Osteocyte (in vitro differentiated cells): Measurements from ENCODE around the gene GIPC3. TPM values are rescaled to one million over a fixed set of nuclear protein-coding genes. Genes with fewer than 3 reads are reported as not detected.

Experiments
- DNase-seq: peaks from one replicate; pipeline ENCODE4 v3.0.0; 2021; ENCODE audit warnings: mixed read lengths; ENCODE audit not compliant: unreplicated experiment; ENCODE audit errors: extremely low spot score
- H3K27ac Mint-ChIP-seq: one replicate; pipeline ENCODE4 v1.8.0; 2021; ENCODE audit warnings: mild to moderate bottlenecking, mixed read lengths; ENCODE audit not compliant: unreplicated experiment
- H3K27me3 Mint-ChIP-seq: one replicate; pipeline ENCODE4 v1.8.0; 2021; ENCODE audit warnings: mixed read lengths; ENCODE audit not compliant: unreplicated experiment
- H3K36me3 Mint-ChIP-seq: one replicate; pipeline ENCODE4 v1.8.0; 2021; ENCODE audit warnings: mixed read lengths; ENCODE audit not compliant: unreplicated experiment
- H3K4me1 Mint-ChIP-seq: one replicate; pipeline ENCODE4 v1.8.0; 2021; ENCODE audit warnings: mixed read lengths; ENCODE audit not compliant: unreplicated experiment
- H3K4me3 Mint-ChIP-seq: one replicate; pipeline ENCODE4 v1.8.0; 2021; ENCODE audit warnings: mild to moderate bottlenecking, moderate library complexity, mixed read lengths; ENCODE audit not compliant: unreplicated experiment
- H3K9me3 Mint-ChIP-seq: one replicate; pipeline ENCODE4 v1.8.0; 2021; ENCODE audit warnings: mixed read lengths; ENCODE audit not compliant: unreplicated experiment
- CTCF ChIP-seq: fragments of 200-600 bp; sonication (generic); IDR thresholded peaks from 2 replicates; pipeline ENCODE4 v1.5.0; 2021; ENCODE audit warnings: antibody characterized with exemption, mild to moderate bottlenecking, moderate library complexity
- total RNA-seq: library from RNA; stranded (reverse); gene quantifications from 2 replicates; pipeline ENCODE4 v1.2.1, GENCODE V29; 2021

The GIPC3 gene
- total RNA-seq, 1 donor from 2014 or later = 0.67 TPM

DNA sequence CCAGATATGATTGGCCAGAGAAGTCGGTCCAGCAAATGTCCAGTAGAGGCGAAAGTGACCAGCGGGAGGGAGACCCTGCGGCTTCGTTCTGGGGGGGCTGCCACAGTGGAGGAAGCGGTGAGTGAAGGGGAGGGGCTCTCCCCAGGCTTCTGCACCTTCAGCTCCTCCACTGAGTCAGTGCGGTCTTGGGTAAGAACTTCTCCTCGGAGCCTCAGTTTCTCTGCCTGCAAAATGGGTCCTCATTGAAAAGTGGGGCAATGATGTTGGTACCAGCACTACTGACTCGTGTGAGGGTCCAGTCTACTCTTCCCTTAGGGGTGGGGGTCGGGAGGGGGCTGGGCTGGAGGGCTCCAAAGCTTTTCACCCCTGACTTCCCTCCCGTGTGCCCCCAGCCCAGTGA lies 4.2 kb downstream of the GIPC3 start:
- no peak overlapping the region for H3K4me3 Mint-ChIP-seq

DNA sequence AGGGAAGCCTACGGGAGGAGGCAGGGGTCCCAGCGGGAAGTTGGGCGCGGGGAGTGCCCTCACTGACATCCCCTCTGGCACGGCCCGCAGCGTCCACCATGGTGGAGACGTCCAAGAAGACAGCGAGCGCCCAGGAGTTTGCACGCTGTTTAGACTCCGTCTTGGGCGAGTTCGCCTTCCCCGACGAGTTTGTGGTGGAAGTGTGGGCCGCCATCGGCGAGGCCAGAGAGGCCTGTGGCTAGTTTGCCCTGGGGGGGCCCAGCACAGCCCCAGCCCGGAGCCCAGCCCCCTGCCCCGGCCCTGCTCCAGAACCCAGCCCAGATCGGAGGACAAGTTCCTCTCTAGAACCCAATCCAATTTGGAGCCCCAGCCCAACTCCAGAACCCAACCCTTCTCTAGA lies 4.7 kb downstream of the GIPC3 start:
- H3K4me1 Mint-ChIP-seq = no peaks in the 10 kb centered on the region
- no peak overlapping the region for H3K4me3 Mint-ChIP-seq
- TF ChIP-seq CTCF = no peak
- peaks cover 3% of the 10 kb centered on the region for H3K27me3 Mint-ChIP-seq
- H3K27ac Mint-ChIP-seq = no peak overlapping the region
- DNase-seq = no peak
- no peaks in the 10 kb centered on the region for H3K9me3 Mint-ChIP-seq
- no peaks in the 10 kb centered on the region for H3K36me3 Mint-ChIP-seq

More for the DNA sequence above, 4.2 kb downstream of the GIPC3 start:
- H3K9me3 Mint-ChIP-seq = no peaks in the 10 kb centered on the region
- no peak for TF ChIP-seq CTCF
- H3K27me3 Mint-ChIP-seq = peaks cover under 1% of the 10 kb centered on the region
- H3K4me1 Mint-ChIP-seq = no peaks in the 10 kb centered on the region
- no peak for DNase-seq
- no peak overlapping the region for H3K27ac Mint-ChIP-seq
- no peaks in the 10 kb centered on the region for H3K36me3 Mint-ChIP-seq

- no peak overlapping the region for H3K27ac Mint-ChIP-seq
- H3K4me3 Mint-ChIP-seq = no peak overlapping the region
- H3K4me1 Mint-ChIP-seq = no peaks in the 10 kb centered on the region
- H3K36me3 Mint-ChIP-seq = no peaks in the 10 kb centered on the region
- no peak for DNase-seq
- no peak for TF ChIP-seq CTCF
- peaks cover 3% of the 10 kb centered on the region for H3K27me3 Mint-ChIP-seq
- H3K9me3 Mint-ChIP-seq = no peaks in the 10 kb centered on the region
These were observed 5.8 kb downstream of the GIPC3 start for GRCh38 chr19:3590991-3591659.

DNA sequence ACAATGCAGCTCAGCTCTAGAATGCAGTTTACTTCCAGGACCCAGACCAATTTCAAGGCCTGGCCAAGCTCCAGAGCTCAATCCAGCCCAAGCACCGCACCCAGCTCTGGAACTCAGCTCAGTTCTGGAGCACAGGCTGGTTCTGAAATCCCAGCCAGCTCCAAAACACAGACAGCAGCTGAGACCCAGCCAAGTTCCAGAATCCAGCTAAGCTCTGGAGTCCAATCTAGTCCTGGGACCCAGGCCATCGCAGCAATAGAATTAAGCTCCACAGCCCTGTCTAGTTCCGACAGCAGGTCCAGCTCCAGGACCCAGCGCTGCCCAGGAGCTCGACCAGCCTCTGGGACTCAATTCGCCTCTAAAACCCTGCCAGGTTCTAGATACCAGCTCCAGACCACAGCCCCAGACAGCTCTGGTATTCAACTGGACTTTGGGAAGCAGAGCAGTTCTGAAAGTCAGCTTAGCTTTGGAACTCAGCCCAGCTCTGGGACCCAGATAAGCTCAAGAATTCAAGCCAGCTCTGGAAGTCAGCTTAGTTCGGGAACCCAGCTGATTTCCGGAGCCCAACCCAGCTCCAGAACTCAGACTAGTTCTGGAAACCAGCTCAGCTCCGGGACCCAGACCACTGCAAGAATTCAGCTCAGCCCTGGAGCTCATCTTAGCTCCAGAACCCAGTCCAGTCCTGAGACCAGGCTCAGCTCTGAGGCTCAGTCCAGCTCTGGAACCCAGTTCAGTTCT lies 6.8 kb downstream of the GIPC3 start:
- DNase-seq = no peak
- H3K9me3 Mint-ChIP-seq = no peaks in the 10 kb centered on the region
- no peak overlapping the region for H3K27ac Mint-ChIP-seq
- H3K4me1 Mint-ChIP-seq = no peaks in the 10 kb centered on the region
- H3K36me3 Mint-ChIP-seq = no peaks in the 10 kb centered on the region
- no peak for TF ChIP-seq CTCF
- no peak overlapping the region for H3K4me3 Mint-ChIP-seq
- H3K27me3 Mint-ChIP-seq = peaks cover 3% of the 10 kb centered on the region

GRCh38 chr19:3593156-3593555 lies 7.9 kb downstream of the GIPC3 start:
- Mint-ChIP-seq H3K27ac (no peak overlapping the region), H3K9me3 (no peaks in the 10 kb centered on the region), H3K4me3 (no peak overlapping the region), H3K36me3 (no peaks in the 10 kb centered on the region), H3K27me3 (peaks cover 3% of the 10 kb centered on the region), H3K4me1 (no peaks in the 10 kb centered on the region)
- TF ChIP-seq CTCF = no peak
- no peak for DNase-seq
